ENCODE measurements around the gene PPP2R3B. TPM values are rescaled to one million over a fixed set of nuclear protein-coding genes. Genes with fewer than 3 reads are reported as not detected.

PPP2R3B gene
- total and polyA plus RNA-seq, 2 of the 4 experiments (the other 2 are of a cell fraction), result 13.2 to 13.3 TPM

GRCh38 chrX:307261-308111 is 79.2 kb downstream of the PPP2R3B start:
- Histone ChIP-seq H4K5ac (ENCODE audit: low read depth, low read length) (no peak overlapping the region), H2BK5ac (ENCODE audit: low read depth, low read length, poor library complexity, severe bottlenecking) (no peak overlapping the region), H3K27me3 (ENCODE audit: control insufficient read depth, insufficient read depth, low read length) (no peaks in the 10 kb centered on the region), H2BK120ac (ENCODE audit: low read depth, low read length) (no peak overlapping the region), H2BK15ac (ENCODE audit: low read depth, low read length) (no peak overlapping the region), H3K4me2 (ENCODE audit: low read depth, low read length) (no peak overlapping the region), H3K56ac (ENCODE audit: extremely low read depth, insufficient read depth, low read length) (no peak overlapping the region), H2AFZ (replicated peaks; ENCODE audit: low read length, poor library complexity) (no peak overlapping the region), H3K23ac (ENCODE audit: low read depth, low read length) (no peak overlapping the region), H3K9me3 (ENCODE audit: control insufficient read depth, insufficient read depth, low read length) (peaks cover 3% of the 10 kb centered on the region; the same call in 1 of the 2 replicates), H3K4me3 (ENCODE audit: insufficient read depth, low read depth, low read length) (no peak overlapping the region), H4K8ac (ENCODE audit: low read depth in 2 of 2, low read length in 2 of 2) (no peak overlapping the region), H3K79me1 (ENCODE audit: low read depth in 1 of 2, low read length in 2 of 2) (no peaks in the 10 kb centered on the region; a peak in 1 of 4 replicates), H2BK20ac (ENCODE audit: low read depth, low read length) (no peak overlapping the region), H3K18ac (ENCODE audit: low read depth, low read length) (no peak overlapping the region), H3K14ac (replicated peaks; ENCODE audit: low read depth, low read length) (no peak overlapping the region), H3K36me3 (ENCODE audit: control insufficient read depth, insufficient read depth, low read length) (peaks cover 61% of the 10 kb centered on the region), H3K9me1 (ENCODE audit: insufficient read depth, low read length) (no peaks in the 10 kb centered on the region; the same call in 1 of the 2 replicates), H3K4ac (ENCODE audit: low read depth, low read length) (no peak overlapping the region), H2AK9ac (replicated peaks; ENCODE audit: low read depth, low read length, poor library complexity) (no peak overlapping the region), H4K91ac (ENCODE audit: insufficient read depth, low read depth, low read length) (no peak overlapping the region), H3K27ac (ENCODE audit: insufficient read depth, low read length) (no peak overlapping the region), H3K4me1 (ENCODE audit: control insufficient read depth, insufficient read depth, low read length) (no peaks in the 10 kb centered on the region), H4K20me1 (ENCODE audit: insufficient read depth, low read length) (no peaks in the 10 kb centered on the region), H3K9ac (ENCODE audit: low read depth, low read length) (no peak overlapping the region), H2AK5ac (ENCODE audit: low read depth, low read length) (no peak overlapping the region)
- POLR2A ChIA-PET (ENCODE audit: unreplicated experiment), result no interaction called here
- WGBS, 2 experiments (ENCODE audit: extremely low coverage in 2 of 2, insufficient read length in 1 of 2), result 95% methylated on average over 43 of the region's 58 CpGs; no CpG with 5 or more reads in 1 of the 2 experiments
- ATAC-seq (ENCODE audit: low read depth) (no peak), DNase-seq (no peak)
- in situ Hi-C loops (cut with MboI; ENCODE audit: low sequenced_read_pairs), result no loop called here
- intact Hi-C loops (cut with micrococcal nuclease), result no loop called here
- dilution Hi-C loops (cut with HindIII; ENCODE audit: low sequenced_read_pairs, unreplicated experiment), result no loop called here
- CTCF ChIA-PET, result no interaction called here
- no TSS peak for BruUV-seq (replicated peaks)
- TF ChIP-seq MAZ (IDR thresholded peaks at IDR 0.05; ENCODE audit: borderline replicate concordance, low read depth, low read length) (no peak), CHD1 (IDR thresholded peaks at IDR 0.05; ENCODE audit: low read depth, low read length) (no peak), NFE2L2 (IDR thresholded peaks at IDR 0.05; ENCODE audit: low read depth, low read length) (no peak), MAFK (IDR thresholded peaks at IDR 0.05; ENCODE audit: low read depth, low read length) (no peak), RAD21 (IDR thresholded peaks at IDR 0.05; ENCODE audit: low read length) (no peak), RCOR1 (IDR thresholded peaks at IDR 0.05; ENCODE audit: insufficient replicate concordance, low read length) (no peak), RFX5 (IDR thresholded peaks at IDR 0.05; ENCODE audit: low read depth, low read length) (no peak), MXI1 (IDR thresholded peaks at IDR 0.05; ENCODE audit: borderline replicate concordance, low read depth, low read length) (no peak), POLR2A (IDR thresholded peaks at IDR 0.05; ENCODE audit: low read depth, low read length) (no peak), SMC3 (IDR thresholded peaks at IDR 0.05; ENCODE audit: low read depth, low read length) (no peak), CTCF (conservative IDR thresholded peaks at IDR 0.05; ENCODE audit: low read depth, low read length) (no peak), CEBPB (IDR thresholded peaks at IDR 0.05; ENCODE audit: low read depth, low read length) (no peak), BHLHE40 (IDR thresholded peaks at IDR 0.05; ENCODE audit: low read depth, low read length) (no peak)
- TF ChIP-seq, protein P1, sequence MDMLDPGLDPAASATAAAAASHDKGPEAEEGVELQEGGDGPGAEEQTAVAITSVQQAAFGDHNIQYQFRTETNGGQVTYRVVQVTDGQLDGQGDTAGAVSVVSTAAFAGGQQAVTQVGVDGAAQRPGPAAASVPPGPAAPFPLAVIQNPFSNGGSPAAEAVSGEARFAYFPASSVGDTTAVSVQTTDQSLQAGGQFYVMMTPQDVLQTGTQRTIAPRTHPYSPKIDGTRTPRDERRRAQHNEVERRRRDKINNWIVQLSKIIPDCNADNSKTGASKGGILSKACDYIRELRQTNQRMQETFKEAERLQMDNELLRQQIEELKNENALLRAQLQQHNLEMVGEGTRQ (IDR thresholded peaks at IDR 0.05; ENCODE audit: low read depth, low read length), result no peak
- TF ChIP-seq, protein P2, sequence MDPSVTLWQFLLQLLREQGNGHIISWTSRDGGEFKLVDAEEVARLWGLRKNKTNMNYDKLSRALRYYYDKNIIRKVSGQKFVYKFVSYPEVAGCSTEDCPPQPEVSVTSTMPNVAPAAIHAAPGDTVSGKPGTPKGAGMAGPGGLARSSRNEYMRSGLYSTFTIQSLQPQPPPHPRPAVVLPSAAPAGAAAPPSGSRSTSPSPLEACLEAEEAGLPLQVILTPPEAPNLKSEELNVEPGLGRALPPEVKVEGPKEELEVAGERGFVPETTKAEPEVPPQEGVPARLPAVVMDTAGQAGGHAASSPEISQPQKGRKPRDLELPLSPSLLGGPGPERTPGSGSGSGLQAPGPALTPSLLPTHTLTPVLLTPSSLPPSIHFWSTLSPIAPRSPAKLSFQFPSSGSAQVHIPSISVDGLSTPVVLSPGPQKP (IDR thresholded peaks at IDR 0.05; ENCODE audit: borderline replicate concordance, low read depth, low read length), result no peak
